NOMO-1 (cell line): ENCODE measurements around the gene RCSD1.

Experiments
- DNase-seq, 2 experiments: peaks; one replicate each; lab custom pipeline; 2025; ENCODE audit not compliant: unreplicated experiment in 2 of 2; lab: John Stamatoyannopoulos, UW

RCSD1 gene

GRCh38 chr1:167617153-167618147, 12.6 kb upstream of the RCSD1 start:
- DNase-seq = peak; percentile 72 to 79

- no peak for DNase-seq
These were observed 11.7 kb upstream of the RCSD1 start for GRCh38 chr1:167618366-167618765.

GRCh38 chr1:167618789-167619188, 11.2 kb upstream of the RCSD1 start:
- no peak for DNase-seq

- no peak for DNase-seq
These were observed 10.0 kb upstream of the RCSD1 start for GRCh38 chr1:167620002-167620401.

- DNase-seq = no peak
These were observed 8.2 kb upstream of the RCSD1 start for GRCh38 chr1:167621780-167622313.

GRCh38 chr1:167623951-167624350, 6.1 kb upstream of the RCSD1 start:
- no peak for DNase-seq

- DNase-seq = no peak
These were observed 4.8 kb upstream of the RCSD1 start for GRCh38 chr1:167625040-167625823.

- DNase-seq = peak; percentile 23 to 46
These were observed 2.5 kb upstream of the RCSD1 start for GRCh38 chr1:167627615-167627864.

- peak; percentile 50 to 66 for DNase-seq
These were observed 2.0 kb upstream of the RCSD1 start for GRCh38 chr1:167627865-167628641.

GRCh38 chr1:167628741-167629515, 1.1 kb upstream of the RCSD1 start:
- DNase-seq = no peak

- peak; percentile 15 to 34 for DNase-seq
These were observed 745 bp downstream of the RCSD1 start for GRCh38 chr1:167630568-167631385.

GRCh38 chr1:167631386-167631935, 1.4 kb downstream of the RCSD1 start:
- DNase-seq = peak in 1 of 2 experiments; percentile 46

GRCh38 chr1:167631936-167632614, 2.0 kb downstream of the RCSD1 start:
- peak; percentile 69 to 92 for DNase-seq

- DNase-seq = no peak
These were observed 3.4 kb downstream of the RCSD1 start for GRCh38 chr1:167633258-167633944.

- DNase-seq = no peak
These were observed 4.4 kb downstream of the RCSD1 start for GRCh38 chr1:167634435-167634834.

- no peak for DNase-seq
These were observed 5.2 kb downstream of the RCSD1 start for GRCh38 chr1:167635156-167635648.

GRCh38 chr1:167635941-167636340, 5.9 kb downstream of the RCSD1 start:
- no peak for DNase-seq

- no peak for DNase-seq
These were observed 8.0 kb downstream of the RCSD1 start for GRCh38 chr1:167638064-167638463.
